ENCODE measurements around the gene GPR39.

The GPR39 gene

DNA sequence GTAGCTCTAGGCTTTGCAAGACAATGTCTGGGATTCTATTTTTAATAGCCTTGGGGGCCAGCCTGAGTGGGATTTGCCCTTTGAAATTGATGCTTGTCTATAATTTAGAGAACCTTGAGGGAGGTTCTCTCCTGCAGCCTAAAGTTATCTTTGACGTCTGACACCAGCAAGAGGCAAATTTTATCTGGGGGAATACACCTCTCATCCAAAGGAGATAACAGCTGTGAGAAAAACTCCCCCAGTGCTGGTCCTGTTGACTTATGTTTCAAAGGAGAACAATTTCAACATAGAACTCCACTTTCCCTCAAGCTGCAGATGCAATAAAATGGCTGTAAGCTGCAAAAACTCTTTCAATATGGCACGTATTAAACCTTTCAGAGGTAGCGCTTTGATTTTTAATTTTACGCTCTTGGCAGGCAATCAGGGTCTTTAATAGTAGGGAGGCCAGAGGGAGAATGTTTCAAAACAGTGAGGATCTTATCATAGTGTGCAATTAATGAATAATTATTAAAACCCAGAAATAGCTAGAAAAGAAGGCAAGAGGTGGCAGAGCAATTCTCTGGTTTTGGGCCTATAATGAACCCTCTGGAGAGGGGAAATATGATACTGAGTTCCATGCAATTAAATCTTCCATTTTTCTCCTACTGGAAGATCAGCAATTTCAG is 191.0 kb downstream of the GPR39 start:
- no peak for DNase-seq

GRCh38 chr2:132608311-132608710 is 191.7 kb downstream of the GPR39 start:
- no peak for DNase-seq

- DNase-seq = no peak
Observed at GRCh38 chr2:132609101-132609890, 192.7 kb downstream of the GPR39 start.

DNA sequence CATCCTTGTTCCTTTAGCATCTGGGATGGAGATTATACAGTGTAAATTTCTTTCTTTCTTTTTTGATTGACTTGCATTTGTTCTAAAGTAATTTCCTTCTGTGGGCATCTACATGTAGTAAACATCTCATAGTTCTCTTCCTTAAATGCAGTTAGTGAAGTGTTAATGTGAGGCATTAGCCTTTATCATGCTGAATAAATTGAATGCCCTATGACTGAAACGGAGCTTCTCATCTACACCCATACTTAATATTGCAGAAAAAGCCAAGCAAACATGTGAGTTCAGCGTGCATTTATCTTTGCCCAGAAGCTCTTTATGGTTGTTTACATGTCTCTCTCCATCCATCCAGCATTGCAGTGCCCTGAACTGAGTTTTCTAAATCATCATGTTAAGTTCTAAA is 195.1 kb downstream of the GPR39 start:
- DNase-seq = no peak

DNA sequence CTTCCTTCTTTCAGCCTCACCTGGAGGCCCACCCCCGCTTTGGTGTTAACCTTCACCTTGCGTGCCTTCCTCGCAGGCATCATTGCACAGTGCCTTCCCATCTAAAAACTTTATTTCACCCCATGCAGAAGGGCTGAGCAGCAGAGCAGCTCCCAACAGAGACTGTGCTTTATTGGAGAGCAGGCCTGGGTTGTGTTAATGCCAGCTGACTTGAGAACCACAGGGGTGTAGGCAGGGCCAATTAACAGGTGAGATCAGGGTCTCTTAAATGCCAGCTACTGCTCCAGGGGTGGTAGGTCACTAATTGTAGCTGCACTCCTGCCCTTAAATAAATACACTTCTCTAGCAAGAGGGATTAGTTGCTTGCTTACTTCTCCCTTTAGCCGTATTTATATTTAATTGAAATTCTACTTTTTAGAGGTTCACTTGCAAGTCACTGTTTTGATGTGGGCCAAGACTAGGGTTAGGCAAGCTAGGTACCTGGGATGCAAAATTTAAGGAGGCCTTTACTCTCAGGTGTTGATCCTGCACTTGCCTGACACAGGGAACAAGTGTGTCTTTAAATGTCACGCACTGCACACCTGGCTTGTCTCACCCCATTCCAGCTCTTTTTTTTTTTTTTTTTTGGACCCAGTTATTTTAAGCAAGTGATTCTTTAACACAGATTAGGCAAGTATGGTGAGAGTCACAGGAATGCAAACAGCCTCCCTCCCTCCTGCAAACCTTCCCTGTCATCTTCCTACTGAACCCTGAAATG is 198.9 kb downstream of the GPR39 start:
- DNase-seq = no peak

DNA sequence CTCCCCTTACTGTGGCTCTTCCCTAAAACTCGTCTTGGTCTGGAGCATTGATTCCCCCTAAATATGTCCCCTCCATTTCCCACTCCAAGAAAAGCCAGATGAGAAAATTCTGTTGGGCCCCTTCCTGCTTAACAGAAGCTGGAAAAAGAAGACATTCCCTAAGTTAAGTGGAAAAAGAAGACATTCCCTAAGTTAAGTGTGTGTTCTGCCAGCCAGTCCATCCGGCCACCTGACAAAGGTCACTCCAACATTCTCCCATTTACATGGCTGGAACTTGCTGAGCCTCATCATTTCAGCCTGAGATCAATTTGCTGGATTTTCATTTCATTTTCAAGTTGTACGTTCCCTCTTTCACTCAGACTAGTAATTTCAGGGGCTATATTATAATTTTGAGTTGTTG is 201.4 kb downstream of the GPR39 start:
- no peak for DNase-seq

GRCh38 chr2:132618734-132619133 is 202.1 kb downstream of the GPR39 start:
- no peak for DNase-seq

GRCh38 chr2:132620115-132620514 is 203.5 kb downstream of the GPR39 start:
- DNase-seq = peak; percentile 53

DNA sequence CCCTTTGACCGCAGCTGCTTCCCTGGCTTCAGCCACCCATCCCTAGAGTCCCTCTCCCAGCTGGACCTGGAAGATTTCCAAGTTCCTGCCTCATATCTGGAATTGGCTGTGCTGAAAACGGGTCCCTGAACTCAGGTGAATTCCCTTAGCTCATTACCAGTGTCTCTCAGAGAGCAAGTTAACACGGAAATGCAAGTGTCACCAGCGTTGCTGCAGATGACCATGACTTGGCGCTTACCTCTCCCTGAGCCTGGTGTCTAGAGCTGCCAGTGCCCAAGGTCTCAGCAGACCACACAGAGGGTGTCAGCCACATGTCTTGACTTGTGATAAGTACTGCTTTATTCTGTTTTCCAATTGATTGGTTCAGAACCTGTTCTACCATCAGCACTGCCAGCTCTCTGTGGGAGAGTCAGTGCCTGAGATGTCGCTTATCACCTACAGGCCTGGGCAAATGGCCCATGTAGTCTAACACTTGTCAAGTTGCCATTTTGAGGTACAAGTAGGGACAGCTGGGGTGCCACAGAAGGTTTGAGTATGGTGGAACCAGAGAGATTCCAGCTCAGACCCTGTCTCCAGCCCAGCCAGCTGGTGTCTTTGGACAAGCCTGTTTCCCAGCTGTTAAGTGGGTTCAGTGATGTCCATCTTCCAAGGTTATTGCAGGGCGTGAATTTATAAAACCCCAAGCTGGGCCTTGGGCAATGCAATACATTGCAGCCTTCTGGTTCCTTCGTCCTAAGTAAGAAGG is 204.7 kb downstream of the GPR39 start:
- DNase-seq = no peak

DNA sequence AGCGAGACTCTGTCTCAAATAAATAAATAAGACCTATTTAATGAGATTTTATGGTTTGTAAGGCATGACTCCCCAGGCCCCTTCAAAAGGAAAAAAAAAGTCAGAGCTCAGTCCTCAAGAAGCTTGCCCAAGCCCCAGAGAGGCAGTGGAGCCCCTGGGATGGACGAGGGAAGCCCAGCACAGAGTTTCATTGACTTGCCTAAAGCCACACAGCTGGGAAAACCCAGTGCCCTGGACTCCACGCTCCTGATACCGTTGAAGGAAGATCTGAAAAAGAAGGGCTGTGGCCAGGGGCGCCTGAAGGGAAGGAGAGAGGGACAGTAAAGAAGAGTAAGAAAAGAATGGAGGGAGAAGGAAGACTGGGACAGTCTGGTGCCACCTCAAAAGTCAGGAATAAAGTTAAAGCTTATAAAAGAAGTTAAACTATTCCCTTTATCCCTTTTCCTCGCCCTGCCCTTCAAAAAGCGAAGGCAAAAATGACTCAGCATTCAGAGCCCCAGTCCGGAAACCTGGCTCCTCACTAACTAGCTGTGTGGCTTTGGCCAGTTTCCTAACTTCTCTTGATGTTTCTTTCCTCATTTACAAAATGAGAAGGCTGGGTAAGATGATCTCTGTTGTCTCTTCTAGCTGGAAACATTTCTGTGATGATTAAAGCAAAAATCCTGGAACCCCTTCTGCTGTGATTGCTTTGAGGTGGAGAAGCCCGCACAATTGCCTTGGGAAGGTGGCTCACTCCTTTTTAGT is 206.7 kb downstream of the GPR39 start:
- peak; percentile 20 for DNase-seq

GRCh38 chr2:132627536-132627935 is 210.9 kb downstream of the GPR39 start:
- DNase-seq = no peak

GRCh38 chr2:132632000-132632649 is 215.5 kb downstream of the GPR39 start:
- DNase-seq = peak; percentile 21

DNA sequence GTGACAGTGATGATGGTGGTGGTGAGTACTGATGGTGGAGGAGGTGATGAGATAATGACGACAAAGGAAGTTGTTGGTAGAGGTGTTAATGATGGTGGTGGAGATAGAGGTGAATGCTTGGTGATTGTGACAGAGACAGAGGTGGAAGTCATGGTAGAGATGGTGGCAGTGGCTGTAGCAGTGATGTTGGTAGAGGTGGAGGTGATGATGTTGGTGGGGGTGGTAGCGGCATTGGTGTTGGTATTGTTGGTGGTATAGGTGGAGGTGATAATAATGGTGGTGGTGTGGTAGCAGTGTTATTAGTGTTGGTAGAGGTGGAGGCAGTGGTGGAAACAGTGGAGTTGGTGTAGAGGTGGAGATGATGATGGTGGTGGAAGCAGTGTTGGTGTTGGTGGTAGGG is 217.0 kb downstream of the GPR39 start:
- DNase-seq = no peak

DNA sequence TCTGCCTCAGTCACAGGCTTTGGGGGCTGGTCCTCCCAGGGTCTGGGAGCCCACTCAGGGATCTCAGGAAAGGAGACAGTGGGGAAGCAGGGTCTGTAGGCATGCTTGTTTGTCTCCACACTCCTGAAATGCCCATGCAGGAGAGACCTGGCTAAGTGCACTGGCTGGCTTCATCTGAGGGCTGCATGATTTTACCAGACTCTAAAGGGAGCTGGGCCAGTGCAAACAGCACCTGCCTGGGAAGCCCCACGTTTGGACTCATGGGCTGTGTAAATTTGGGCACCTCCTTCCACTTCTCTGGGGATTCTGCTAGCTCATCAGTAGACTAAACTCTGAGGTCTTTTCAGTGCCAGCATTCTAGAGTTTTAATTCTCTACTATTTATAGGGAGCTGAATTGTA is 219.7 kb downstream of the GPR39 start:
- DNase-seq = no peak

DNA sequence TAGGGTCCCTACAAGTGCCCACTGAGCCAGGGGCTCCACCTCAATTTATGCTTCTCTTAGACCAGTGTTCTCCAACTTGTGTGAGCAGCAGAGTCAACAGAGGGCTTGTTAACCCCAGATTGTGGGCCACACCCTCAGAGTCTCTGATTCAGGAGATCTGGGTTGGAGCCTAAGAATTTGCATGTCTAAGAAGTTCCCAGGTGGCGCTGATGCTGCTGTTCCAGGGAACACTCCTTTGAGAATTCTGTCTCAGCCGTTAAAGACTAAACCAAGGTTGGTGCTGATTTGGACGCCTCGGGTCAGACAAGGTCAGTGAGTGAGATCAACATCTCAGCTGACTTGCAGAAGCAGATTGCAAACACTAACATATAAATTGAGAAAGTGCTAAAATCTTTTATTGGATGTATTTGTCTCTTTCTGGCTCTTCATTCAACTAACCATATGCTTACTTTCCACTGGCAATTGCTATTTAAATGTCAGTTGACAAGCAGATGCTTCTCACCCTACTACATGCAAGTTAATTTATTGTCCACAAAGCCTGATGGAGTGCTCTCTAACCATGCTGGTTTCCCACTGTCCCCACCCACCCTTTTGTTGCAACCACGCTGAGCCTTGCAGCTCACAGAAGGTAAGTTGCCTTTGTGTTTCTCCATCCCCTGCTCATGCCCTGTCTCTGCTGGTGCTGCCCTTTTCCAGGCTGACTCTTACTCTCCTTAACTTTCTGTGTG is 221.9 kb downstream of the GPR39 start:
- DNase-seq = no peak

- DNase-seq = no peak
Observed at GRCh38 chr2:132640116-132640515, 223.5 kb downstream of the GPR39 start.

- DNase-seq = no peak
Observed at GRCh38 chr2:132641819-132642218, 225.2 kb downstream of the GPR39 start.

GRCh38 chr2:132642415-132642814 is 225.8 kb downstream of the GPR39 start:
- DNase-seq = no peak

GRCh38 chr2:132645176-132645575 is 228.6 kb downstream of the GPR39 start:
- DNase-seq = no peak

DNA sequence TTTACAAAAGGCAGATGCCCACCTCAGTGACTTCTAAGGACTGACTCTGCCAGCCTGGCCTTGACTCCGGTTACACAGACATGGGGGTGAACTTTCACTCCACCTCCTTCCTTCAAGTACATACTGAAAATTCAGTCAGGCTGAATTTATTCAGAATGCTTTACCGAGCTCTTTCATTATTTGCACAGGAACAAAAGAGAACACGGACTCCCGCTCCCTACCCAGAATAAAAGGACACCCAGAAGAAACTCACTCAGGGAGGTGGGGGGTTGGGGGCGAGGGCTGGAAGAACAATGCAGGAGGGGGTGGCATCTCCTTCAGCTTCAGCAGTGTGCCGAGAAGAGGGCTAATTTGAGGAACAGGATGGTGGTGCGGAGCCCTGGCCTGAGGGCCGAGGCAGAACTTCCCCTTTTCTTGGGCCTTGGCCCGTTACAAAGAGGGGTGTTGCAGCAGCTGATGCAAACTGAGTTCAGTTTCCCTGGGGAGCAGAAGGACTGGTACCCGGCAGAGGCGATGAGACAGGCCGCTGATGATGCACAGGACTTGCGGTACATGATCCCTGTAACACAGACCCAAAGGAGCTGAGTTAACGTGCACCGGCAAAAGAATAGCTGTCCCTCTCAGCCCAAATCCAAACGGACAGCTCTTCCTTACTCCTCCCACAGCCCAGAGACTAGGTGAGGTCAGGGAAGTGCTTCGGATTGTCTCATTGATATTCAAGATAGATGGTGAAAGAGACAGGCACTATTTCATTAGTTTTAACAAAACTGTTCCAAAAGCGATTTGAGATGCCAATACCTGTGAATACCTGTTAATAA is 229.3 kb downstream of the GPR39 start:
- no peak for DNase-seq

All from T1000 (cell line).